Mesenteric fat pad (tissue), 1 donor: Measurements from ENCODE around the gene ACTG1. TPM values are rescaled to one million over a fixed set of nuclear protein-coding genes. Genes with fewer than 3 reads are reported as not detected.

Experiments used
- DNase-seq: peaks from one replicate; pipeline ENCODE4 v3.0.0-alpha.2; 2020; ENCODE audit warnings: low spot score
- total RNA-seq: library from RNA; stranded (reverse); fragmentation: NEBNext Ultra II Directional; extraction: Animal tissue kit (Norgen Biotek cat#: 25700); gene quantifications from one replicate; pipeline ENCODE4 v1.2.1, GENCODE V29; 2021
- donor health status: DM: yes; HTN: yes; CAD: no.

ACTG1 gene
- total RNA-seq, 1 donor from 2014 or later, result 1,641 TPM

GRCh38 chr17:81545160-81545949, 32.8 kb upstream of the ACTG1 start:
- DNase-seq, result no peak

- no peak for DNase-seq
Measured at GRCh38 chr17:81544281-81544974, 31.8 kb upstream of the ACTG1 start.

GRCh38 chr17:81543756-81544155, 31.2 kb upstream of the ACTG1 start:
- no peak for DNase-seq

- no peak for DNase-seq
Measured at GRCh38 chr17:81543339-81543675, 30.7 kb upstream of the ACTG1 start.

- DNase-seq, result no peak
Measured at GRCh38 chr17:81542431-81543338, 30.1 kb upstream of the ACTG1 start.

GRCh38 chr17:81541123-81541522, 28.5 kb upstream of the ACTG1 start:
- no peak for DNase-seq

GRCh38 chr17:81540676-81541027, 28.1 kb upstream of the ACTG1 start:
- no peak for DNase-seq

- DNase-seq, result no peak
Measured at GRCh38 chr17:81539961-81540675, 27.5 kb upstream of the ACTG1 start.

- no peak for DNase-seq
Measured at GRCh38 chr17:81539571-81539900, 26.9 kb upstream of the ACTG1 start.

GRCh38 chr17:81538651-81539570, 26.3 kb upstream of the ACTG1 start:
- DNase-seq, result no peak

- DNase-seq, result no peak
Measured at GRCh38 chr17:81537856-81538555, 25.4 kb upstream of the ACTG1 start.

GRCh38 chr17:81537343-81537855, 24.8 kb upstream of the ACTG1 start:
- DNase-seq, result no peak

- DNase-seq, result no peak
Measured at GRCh38 chr17:81536299-81537290, 24.0 kb upstream of the ACTG1 start.

GRCh38 chr17:81535480-81536298, 23.1 kb upstream of the ACTG1 start:
- no peak for DNase-seq

GRCh38 chr17:81535007-81535328, 22.4 kb upstream of the ACTG1 start:
- no peak for DNase-seq

GRCh38 chr17:81534157-81535006, 21.8 kb upstream of the ACTG1 start:
- no peak for DNase-seq
